ENCODE measurements around the gene CD1D. TPM values are rescaled to one million over a fixed set of nuclear protein-coding genes. Genes with fewer than 3 reads are reported as not detected.
"Not testable (repeated sequence)": the region's sequence is repeated elsewhere in the genome, so short reads cannot be mapped to it uniquely, and the experiment has no call there.

The CD1D gene
- total RNA-seq, 1 donor from 2014 or later: 4.6 TPM

DNA sequence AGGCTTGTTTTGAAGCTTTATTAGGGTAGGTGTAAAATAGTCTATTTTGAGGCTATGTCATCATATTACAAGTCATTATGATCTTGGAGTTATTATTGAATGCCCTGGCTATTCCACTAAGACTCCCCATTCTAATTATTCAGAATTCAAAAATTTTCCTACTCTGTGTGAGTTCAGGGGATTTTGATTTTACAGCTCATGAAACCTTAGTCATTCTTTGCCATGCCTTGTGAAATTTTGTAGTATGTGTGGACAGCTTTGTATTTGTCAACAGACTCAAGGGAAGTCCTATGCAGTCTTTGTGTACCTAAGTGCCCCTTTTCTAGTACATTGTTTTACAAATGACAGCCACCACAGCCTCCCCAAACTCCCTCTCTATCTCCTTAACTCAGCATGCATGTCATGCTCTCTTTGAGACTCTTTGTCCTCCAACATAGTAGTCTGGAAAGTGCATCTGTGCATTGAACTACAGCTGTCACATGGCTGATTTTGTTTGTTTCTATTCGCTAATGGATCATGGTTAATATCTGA is 28.0 kb downstream of the CD1D start:
- DNase-seq: no peak
- intact Hi-C loops (cut with micrococcal nuclease): no loop called here
- CTCF ChIA-PET: interaction anchor here (1.0 kb wide), 1 partner anchor 122 kb away, joined by 3 read pairs; no protein-coding TSS in a partner anchor
- H3K36me3 Mint-ChIP-seq (ENCODE audit: low read depth): no peaks in the 10 kb centered on the region
- H3K27me3 Mint-ChIP-seq: no peaks in the 10 kb centered on the region
- H3K9me3 Mint-ChIP-seq: peaks cover 4% of the 10 kb centered on the region
- TF ChIP-seq, protein P1, sequence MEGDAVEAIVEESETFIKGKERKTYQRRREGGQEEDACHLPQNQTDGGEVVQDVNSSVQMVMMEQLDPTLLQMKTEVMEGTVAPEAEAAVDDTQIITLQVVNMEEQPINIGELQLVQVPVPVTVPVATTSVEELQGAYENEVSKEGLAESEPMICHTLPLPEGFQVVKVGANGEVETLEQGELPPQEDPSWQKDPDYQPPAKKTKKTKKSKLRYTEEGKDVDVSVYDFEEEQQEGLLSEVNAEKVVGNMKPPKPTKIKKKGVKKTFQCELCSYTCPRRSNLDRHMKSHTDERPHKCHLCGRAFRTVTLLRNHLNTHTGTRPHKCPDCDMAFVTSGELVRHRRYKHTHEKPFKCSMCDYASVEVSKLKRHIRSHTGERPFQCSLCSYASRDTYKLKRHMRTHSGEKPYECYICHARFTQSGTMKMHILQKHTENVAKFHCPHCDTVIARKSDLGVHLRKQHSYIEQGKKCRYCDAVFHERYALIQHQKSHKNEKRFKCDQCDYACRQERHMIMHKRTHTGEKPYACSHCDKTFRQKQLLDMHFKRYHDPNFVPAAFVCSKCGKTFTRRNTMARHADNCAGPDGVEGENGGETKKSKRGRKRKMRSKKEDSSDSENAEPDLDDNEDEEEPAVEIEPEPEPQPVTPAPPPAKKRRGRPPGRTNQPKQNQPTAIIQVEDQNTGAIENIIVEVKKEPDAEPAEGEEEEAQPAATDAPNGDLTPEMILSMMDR (IDR thresholded peaks at IDR 0.05): no peak
- H3K4me3 Mint-ChIP-seq: no peak overlapping the region
- peaks cover 15% of the 10 kb centered on the region for H3K4me1 Mint-ChIP-seq
- POLR2A ChIA-PET: interaction anchor here (0.6 kb wide), 1 partner anchor 9 kb away, joined by 3 read pairs; no protein-coding TSS in a partner anchor
- no peak for ATAC-seq (ENCODE audit: low read depth)
- H3K27ac Mint-ChIP-seq: no peak overlapping the region

- Mint-ChIP-seq H3K4me3 (no peak overlapping the region), H3K36me3 (ENCODE audit: low read depth) (no peaks in the 10 kb centered on the region), H3K27ac (no peak overlapping the region), H3K27me3 (no peaks in the 10 kb centered on the region), H3K9me3 (peaks cover under 1% of the 10 kb centered on the region), H3K4me1 (no peaks in the 10 kb centered on the region)
- ChIA-PET CTCF (interaction anchor here (3.3 kb wide), 1 partner anchor 118 kb away, joined by 9 read pairs; no protein-coding TSS in a partner anchor), POLR2A (no interaction called here)
- TF ChIP-seq, protein P1 (IDR thresholded peaks at IDR 0.05): no peak
- intact Hi-C loops (cut with micrococcal nuclease): no loop called here
- no peak for ATAC-seq (ENCODE audit: low read depth)
- DNase-seq: no peak
Observed at GRCh38 chr1:158212320-158212719, 31.6 kb downstream of the CD1D start.

DNA sequence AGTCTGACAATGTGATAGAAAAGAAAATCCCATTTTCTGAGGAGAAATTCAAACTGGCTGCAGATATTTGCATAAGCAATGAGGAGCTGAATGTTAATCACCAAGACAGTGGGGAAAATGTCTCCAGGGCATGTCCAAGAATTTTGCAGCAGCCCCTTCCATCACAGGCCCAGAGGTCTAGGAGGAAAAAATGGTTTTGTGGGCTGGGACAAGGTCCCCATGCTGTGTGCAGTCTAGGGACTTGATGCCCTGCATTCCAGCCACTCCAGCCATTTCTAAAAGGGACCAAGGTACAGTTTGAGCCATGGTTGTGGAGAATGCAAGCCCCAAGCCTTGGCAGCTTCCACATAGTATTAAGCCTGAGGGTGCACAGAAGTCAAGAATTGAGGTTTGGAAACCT is 42.8 kb downstream of the CD1D start:
- H3K27ac Mint-ChIP-seq; H3K36me3 Mint-ChIP-seq (ENCODE audit: low read depth); DNase-seq; CTCF ChIA-PET; ATAC-seq (ENCODE audit: low read depth); H3K4me3 Mint-ChIP-seq; H3K27me3 Mint-ChIP-seq; H3K4me1 Mint-ChIP-seq; POLR2A ChIA-PET; intact Hi-C loops (cut with micrococcal nuclease): not testable (repeated sequence)
- H3K9me3 Mint-ChIP-seq: peaks cover 16% of the 10 kb centered on the region

- peaks cover 10% of the 10 kb centered on the region for H3K9me3 Mint-ChIP-seq
- TF ChIP-seq, protein P1 (IDR thresholded peaks at IDR 0.05): no peak
- no peaks in the 10 kb centered on the region for H3K4me1 Mint-ChIP-seq
- DNase-seq (no peak), ATAC-seq (ENCODE audit: low read depth) (no peak)
- POLR2A ChIA-PET: no interaction called here
- intact Hi-C loops (cut with micrococcal nuclease): no loop called here
- no peak overlapping the region for H3K4me3 Mint-ChIP-seq
- H3K27ac Mint-ChIP-seq: no peak overlapping the region
- H3K36me3 Mint-ChIP-seq (ENCODE audit: low read depth): peaks cover 2% of the 10 kb centered on the region
- CTCF ChIA-PET: interaction anchor here (1.5 kb wide), 1 partner anchor 24 kb away, joined by 4 read pairs; no protein-coding TSS in a partner anchor
- peaks cover 7% of the 10 kb centered on the region for H3K27me3 Mint-ChIP-seq
Observed at GRCh38 chr1:158227904-158228623, 47.4 kb downstream of the CD1D start.

Other genes starting within 250 kb of the CD1D start
- gene KIRREL1, start 187.2 kb upstream of the CD1D start, total RNA-seq: not detected in 2 replicates
- 1.4 and 1.6 TPM in 2 replicates for gene CD1A, start 73.5 kb downstream of the CD1D start, total RNA-seq
- 37.3 and 40.8 TPM in 2 replicates for gene CD1C, start 109.0 kb downstream of the CD1D start, total RNA-seq
- not detected in 2 replicates for gene CD1B, start 150.6 kb downstream of the CD1D start, total RNA-seq
- not detected in 2 replicates for gene CD1E, start 173.0 kb downstream of the CD1D start, total RNA-seq
- gene OR10T2, start 218.6 kb downstream of the CD1D start, total RNA-seq: not detected in 2 replicates
- gene OR10K2, start 245.3 kb downstream of the CD1D start, total RNA-seq: not detected in 2 replicates

Measured in activated B cell treated with CpG ODN at 0.5 μM for 24 hours (primary cell).